Measurements from ENCODE around the gene NYAP1.
"Not testable (repeated sequence)": the region's sequence is repeated elsewhere in the genome, so short reads cannot be mapped to it uniquely, and the experiment has no call there.

NYAP1 gene

DNA sequence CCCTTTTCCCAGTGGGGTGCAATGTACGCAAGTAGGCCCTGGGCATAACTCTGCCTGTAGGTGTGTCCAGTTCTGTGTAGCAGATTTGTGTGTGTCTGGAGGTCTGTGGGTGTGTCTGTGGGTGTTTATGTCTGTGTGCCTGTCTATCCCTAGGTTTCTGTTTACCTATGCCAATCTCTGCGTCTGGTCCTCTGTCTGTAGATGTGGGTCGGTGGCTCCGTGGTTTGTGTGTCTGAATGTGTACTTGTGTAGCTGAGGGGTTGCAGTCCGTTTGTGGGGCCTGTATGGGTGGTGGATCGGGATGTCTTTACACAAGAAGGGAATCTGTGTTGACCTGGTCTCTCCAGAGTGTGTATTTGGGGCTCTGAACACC lies 932 bp downstream of the NYAP1 start:
- DNase-seq, result no peak

DNA sequence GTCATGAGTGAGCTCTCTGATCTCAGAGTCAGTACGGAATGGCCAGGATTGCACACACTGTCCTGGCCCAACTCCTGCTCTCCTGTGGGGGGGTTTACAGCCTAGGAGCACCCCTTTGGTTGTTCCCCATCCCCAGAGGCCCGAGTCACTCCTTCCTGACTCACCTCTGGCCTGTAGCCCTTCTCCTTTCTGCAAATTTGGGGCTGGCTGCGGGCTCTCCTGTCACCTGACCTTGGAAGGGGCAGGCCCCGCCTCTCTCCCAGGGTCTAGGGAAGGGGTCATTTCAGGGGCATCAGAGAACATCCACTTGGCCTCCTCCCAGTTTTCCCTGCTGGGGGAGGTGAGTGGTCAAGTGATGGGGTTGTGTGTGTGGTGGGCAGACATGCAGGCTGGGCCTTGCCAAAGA lies 1.7 kb downstream of the NYAP1 start:
- DNase-seq, result no peak

DNA sequence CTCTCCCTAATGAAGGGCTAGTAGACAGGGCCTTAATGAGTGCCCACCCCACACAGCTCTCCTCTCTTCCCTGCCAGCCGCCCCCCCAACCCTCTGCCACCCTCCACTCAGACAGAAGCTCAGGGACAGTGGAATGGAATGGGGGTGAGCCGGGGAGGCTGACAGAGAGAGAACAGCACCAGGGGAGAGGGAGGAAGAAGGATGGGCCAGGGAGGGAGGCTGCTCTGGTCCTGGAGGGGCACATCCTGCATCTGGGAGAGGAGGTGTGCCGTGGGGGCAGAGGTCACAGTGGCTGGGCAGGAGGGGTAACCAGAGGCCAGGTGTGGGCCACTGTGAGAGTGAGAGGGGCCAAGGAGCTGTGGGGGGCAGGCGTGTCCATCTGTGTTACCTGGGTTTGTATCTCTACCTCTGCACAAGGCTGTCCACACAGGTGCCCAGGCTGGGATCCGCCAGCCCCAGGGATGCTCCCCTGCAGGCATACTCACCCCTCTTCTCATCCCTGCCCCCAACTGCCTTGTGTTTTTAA lies 2.4 kb downstream of the NYAP1 start:
- DNase-seq, result no peak

- no peak for DNase-seq
Measured at GRCh38 chr7:100486753-100487446, 3.2 kb downstream of the NYAP1 start.

DNA sequence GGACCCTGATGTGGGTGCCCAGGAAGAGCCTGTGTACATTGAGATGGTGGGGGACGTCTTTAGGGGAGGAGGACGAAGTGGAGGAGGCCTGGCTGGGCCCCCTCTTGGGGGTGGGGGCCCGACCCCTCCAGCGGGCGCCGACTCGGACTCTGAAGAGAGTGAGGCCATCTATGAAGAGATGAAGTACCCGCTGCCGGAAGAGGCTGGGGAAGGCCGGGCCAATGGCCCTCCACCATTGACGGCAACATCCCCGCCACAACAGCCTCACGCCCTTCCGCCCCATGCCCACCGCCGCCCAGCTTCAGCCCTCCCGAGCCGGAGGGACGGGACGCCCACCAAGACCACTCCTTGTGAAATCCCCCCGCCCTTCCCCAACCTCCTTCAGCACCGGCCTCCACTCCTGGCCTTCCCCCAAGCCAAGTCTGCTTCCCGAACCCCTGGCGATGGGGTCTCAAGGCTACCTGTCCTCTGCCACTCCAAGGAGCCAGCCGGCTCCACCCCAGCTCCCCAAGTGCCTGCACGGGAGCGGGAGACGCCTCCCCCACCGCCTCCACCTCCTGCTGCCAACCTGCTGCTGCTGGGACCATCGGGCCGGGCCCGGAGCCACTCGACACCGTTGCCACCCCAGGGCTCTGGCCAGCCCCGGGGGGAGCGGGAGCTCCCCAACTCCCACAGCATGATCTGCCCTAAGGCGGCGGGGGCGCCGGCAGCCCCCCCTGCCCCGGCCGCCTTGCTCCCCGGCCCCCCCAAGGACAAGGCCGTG lies 4.8 kb downstream of the NYAP1 start:
- DNase-seq, result no peak

GRCh38 chr7:100489121-100489520 lies 5.4 kb downstream of the NYAP1 start:
- DNase-seq, result no peak

DNA sequence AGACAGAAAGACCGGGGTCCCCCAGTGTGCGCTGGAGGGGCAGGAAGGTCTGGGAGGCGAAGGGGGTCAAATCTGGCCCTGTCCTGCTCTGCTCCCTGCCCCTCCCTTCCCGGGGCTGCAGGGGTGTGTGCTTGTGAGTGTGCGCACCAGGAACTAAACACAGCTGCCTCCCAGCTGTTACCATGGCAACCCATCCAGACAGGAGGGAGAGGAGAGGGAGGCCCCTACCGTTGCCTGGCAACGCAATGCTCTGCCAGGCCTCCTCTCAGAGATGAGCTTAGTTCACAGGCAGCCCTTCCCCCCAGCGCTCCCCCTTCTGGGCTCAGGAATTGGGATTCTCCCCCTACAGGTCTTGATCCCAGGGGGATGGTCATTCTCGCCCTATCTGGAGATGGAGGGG lies 6.1 kb downstream of the NYAP1 start:
- peak; percentile 95 for DNase-seq

GRCh38 chr7:100490483-100491191 lies 6.9 kb downstream of the NYAP1 start:
- peak; percentile 38 for DNase-seq

GRCh38 chr7:100491192-100491578 lies 7.5 kb downstream of the NYAP1 start:
- no peak for DNase-seq

- no peak for DNase-seq
Measured at GRCh38 chr7:100492738-100493475, 9.2 kb downstream of the NYAP1 start.

DNA sequence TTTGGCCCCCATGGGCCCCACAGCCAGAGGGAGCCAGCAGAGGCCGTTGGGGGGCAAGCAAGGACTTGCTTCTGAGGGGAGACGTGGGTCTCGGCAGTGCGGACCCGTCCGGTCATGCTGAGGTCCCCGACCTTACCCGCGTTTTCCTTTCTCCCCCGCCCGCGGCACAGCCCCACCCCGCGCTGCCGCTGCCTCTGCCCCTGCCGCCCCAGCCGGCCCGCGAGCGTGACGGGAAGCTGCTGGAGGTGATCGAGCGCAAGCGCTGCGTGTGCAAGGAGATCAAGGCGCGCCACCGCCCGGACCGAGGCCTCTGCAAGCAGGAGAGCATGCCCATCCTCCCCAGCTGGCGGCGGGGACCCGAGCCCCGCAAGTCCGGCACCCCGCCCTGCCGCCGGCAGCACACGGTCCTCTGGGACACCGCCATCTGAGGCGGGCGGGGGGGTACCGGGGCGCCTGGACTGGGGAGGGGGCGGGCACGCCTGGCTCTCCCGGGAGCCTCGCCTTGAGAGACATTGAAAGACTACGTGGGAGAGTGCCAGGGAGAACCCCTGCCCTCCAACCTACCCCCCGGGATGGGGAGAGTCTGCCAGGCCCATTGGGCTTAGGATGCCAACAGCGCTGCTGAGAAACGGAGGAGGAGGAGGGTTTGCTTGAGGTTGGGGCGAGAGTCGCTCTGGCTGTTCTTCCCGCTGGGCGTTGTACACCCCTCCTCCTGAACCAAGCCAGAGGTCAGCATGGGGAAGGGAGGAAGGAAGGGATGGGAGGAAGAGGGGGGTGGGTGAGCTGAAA lies 9.9 kb downstream of the NYAP1 start:
- no peak for DNase-seq

GRCh38 chr7:100496509-100496908 lies 12.8 kb downstream of the NYAP1 start:
- DNase-seq, result no peak

DNA sequence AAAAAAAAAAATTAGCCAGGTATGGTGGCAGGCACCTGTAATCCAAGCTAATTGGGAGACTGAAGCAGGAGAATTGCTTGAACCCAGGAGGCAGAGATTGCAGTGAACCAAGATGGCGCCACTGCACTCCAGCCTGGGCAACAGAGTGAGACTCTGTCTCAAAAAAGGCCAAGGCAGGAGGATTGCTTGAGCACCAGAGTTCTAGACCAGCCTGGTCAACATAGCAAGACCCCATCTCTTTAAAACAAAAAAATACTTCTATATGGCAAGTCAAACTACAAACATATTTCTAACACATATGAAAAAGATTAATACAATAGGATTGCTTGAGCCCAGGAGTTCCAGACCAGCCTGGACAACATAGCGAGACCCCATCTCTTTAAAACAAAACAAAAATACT lies 17.0 kb downstream of the NYAP1 start:
- DNase-seq, result not testable (repeated sequence)

GRCh38 chr7:100504031-100504430 lies 20.3 kb downstream of the NYAP1 start:
- DNase-seq, result not testable (repeated sequence)

DNA sequence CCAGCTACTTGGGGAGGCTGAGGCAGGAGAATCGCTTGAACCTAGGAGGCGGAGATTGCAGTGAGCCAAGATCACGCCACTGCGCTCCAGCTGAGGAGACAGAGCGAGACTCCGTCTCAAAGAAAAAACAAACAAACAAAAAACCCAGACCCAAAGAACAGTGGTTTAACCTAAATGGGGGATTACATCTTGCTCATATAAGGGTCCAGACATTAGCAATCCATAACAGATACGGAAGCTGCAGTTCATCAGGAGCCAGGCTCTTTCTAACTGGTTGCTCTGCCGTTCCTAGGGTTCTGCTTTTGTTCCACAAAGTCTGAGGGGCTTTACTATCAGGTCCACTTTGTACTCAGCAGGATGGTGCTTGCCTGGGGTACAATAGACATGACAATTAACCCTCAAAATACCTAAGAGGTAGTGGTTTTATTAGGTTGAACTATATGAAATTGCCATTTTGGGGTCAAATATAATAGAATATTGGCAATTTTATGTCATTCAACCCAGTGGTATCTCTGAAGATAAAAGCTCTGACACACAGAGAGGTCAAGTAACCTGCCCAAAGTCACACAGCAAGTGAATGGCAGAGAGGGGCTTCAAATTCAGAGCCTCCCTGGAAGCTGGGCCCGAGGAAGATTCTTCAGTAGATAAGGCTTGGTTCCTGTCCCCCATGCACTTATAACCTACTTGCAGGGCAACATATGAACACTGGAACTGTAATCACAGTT lies 21.3 kb downstream of the NYAP1 start:
- DNase-seq, result no peak

- no peak for DNase-seq
Measured at GRCh38 chr7:100506356-100506923, 22.7 kb downstream of the NYAP1 start.

DNA sequence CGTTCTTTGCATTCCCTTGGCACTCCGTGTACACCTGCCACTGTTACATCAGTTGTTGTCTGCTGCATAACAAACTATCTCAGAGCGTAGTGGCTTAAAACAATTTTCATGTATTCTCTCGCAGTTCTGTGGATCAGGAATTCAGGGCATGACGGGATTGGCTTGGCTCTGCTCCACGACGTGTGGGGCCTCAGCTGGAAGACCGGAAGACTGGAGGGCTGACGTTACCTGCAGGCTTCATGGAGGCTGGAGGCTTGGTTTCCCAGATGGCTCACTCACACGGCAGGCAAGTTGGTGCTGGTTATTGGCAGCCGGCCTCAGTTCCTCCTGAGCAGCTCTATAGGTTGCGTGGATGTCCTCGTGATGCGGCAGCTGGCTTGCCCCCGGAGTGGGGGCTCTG lies 25.5 kb downstream of the NYAP1 start:
- no peak for DNase-seq

- DNase-seq, result no peak
Measured at GRCh38 chr7:100510437-100511239, 26.9 kb downstream of the NYAP1 start.

GRCh38 chr7:100513212-100513810 lies 29.6 kb downstream of the NYAP1 start:
- DNase-seq, result no peak

GRCh38 chr7:100515072-100515532 lies 31.4 kb downstream of the NYAP1 start:
- no peak for DNase-seq
